Thymus (tissue), 11 donors: ENCODE measurements around the gene TOP2A. TPM values are rescaled to one million over a fixed set of nuclear protein-coding genes. Genes with fewer than 3 reads are reported as not detected.
A peak's percentile ranks its signal among the peaks of the same experiment; 100 is the strongest.

ENCODE experiments used
- DNase-seq, 9 donors: peaks; one replicate each; pipeline ENCODE4 v3.0.0-alpha.2; 2013; ENCODE audit warnings: low spot score in 9 of 9, low read depth in 6 of 9, missing footprints in 1 of 9
- H3K27ac ChIP-seq, 2 donors: one replicate each; pipeline ENCODE4 v1.5.1; 2013; ENCODE audit warnings: control low read depth in 1 of 2, low read depth in 1 of 2, low read length in 1 of 2, mild to moderate bottlenecking in 1 of 2, moderate library complexity in 1 of 2
- H3K27me3 ChIP-seq, 2 donors: one replicate each; pipeline ENCODE4 v1.5.1; 2013; ENCODE audit warnings: low read length in 1 of 2; ENCODE audit not compliant: control insufficient read depth in 2 of 2, insufficient read depth in 1 of 2
- H3K36me3 ChIP-seq, 2 donors: one replicate each; pipeline ENCODE4 v1.5.1; 2013; ENCODE audit warnings: low read length in 1 of 2, mild to moderate bottlenecking in 1 of 2, moderate library complexity in 1 of 2; ENCODE audit not compliant: control insufficient read depth in 2 of 2, insufficient read depth in 2 of 2
- H3K4me1 ChIP-seq, 2 donors: one replicate each; pipeline ENCODE4 v1.5.1; 2013; ENCODE audit warnings: low read length in 2 of 2; ENCODE audit not compliant: control insufficient read depth in 2 of 2, insufficient read depth in 2 of 2
- H3K4me3 ChIP-seq, 2 donors: one replicate each; pipeline ENCODE4 v1.5.1; 2013; ENCODE audit warnings: low read length in 2 of 2, control low read depth in 1 of 2, mild to moderate bottlenecking in 1 of 2
- H3K9me3 ChIP-seq, 2 donors: one replicate each; pipeline ENCODE4 v1.5.1; 2013; ENCODE audit warnings: low read length in 1 of 2, mild to moderate bottlenecking in 1 of 2; ENCODE audit not compliant: control insufficient read depth in 2 of 2, insufficient read depth in 1 of 2
- WGBS: extraction: QIAGEN DNeasy Blood & Tissue Kit; methylation state at CpG from one replicate; pipeline ENCODE4 v1.1.7; 2013; 5-methylcytosine and 5-hydroxymethylcytosine counted together
- polyA plus RNA-seq: library from polyadenylated mRNA; stranded (reverse); fragments of 200-250 nt; gene quantifications from one replicate; pipeline ENCODE4 v1.2.3, GENCODE V29; 2013
- total RNA-seq: library from RNA; stranded (reverse); fragments of 120-200 nt; gene quantifications from one replicate; pipeline ENCODE4 v1.2.4, GENCODE V29; 2013
- donor health status: healthy.

The TOP2A gene
- total and polyA plus RNA-seq, 2 donors, result 21.6 to 187 TPM

DNA sequence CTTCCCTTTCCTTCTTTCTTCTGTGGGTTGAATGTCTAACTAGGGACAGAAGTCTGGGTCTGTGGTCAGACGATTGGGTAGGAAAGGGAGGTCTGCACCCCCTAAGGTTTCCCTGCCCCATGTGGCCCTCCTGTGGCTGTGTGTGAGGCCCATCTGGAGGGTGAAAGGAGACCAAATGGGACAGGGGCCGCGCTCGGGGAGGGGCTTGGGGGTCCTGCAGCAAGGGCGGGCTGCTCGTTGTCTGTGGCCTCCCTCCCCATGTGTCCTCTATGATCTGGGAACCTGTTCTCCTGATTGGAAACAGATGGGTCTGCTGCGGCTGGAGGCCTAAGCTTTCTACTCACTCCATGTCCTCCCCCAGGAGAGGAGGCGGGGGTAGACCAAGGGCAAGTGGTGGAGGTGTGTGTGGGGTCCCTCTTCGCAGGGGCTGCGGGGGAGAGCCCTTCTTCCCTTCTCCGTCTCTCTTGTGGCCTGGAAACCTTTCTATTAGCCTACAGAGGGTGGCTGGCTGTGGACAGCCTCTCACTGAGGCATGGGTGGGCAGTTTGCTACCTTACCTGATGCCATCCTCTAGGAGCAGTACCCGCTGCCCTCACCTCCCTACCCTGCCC lies 44.1 kb upstream of the TOP2A start:
- no peaks in the 10 kb centered on the region for H3K36me3 ChIP-seq
- no peak for DNase-seq
- H3K27me3 ChIP-seq, result peaks cover 0 to 7% of the 10 kb centered on the region in 2 donors
- H3K27ac ChIP-seq, result no peak overlapping the region
- no peaks in the 10 kb centered on the region for H3K9me3 ChIP-seq
- no peak overlapping the region for H3K4me3 ChIP-seq
- 94% methylated on average over 12 of the region's 12 CpGs for WGBS
- H3K4me1 ChIP-seq, result peaks cover 0 to 19% of the 10 kb centered on the region in 2 donors

- no peak for DNase-seq
- Histone ChIP-seq H3K27ac (no peak overlapping the region), H3K4me3 (no peak overlapping the region), H3K27me3 (peaks cover 0 to 4% of the 10 kb centered on the region in 2 donors), H3K36me3 (no peaks in the 10 kb centered on the region), H3K9me3 (no peaks in the 10 kb centered on the region), H3K4me1 (peaks cover 0 to 19% of the 10 kb centered on the region in 2 donors)
- 94% methylated on average over 9 of the region's 9 CpGs for WGBS
Observed at GRCh38 chr17:40460968-40461731, 43.5 kb upstream of the TOP2A start.

GRCh38 chr17:40460604-40460967 lies 42.9 kb upstream of the TOP2A start:
- WGBS, result 91% methylated on average over 3 of the region's 3 CpGs
- H3K27ac ChIP-seq, result no peak overlapping the region
- H3K4me1 ChIP-seq, result peaks cover 0 to 19% of the 10 kb centered on the region in 2 donors
- H3K9me3 ChIP-seq, result no peaks in the 10 kb centered on the region
- H3K27me3 ChIP-seq, result peaks cover 0 to 3% of the 10 kb centered on the region in 2 donors
- no peak overlapping the region for H3K4me3 ChIP-seq
- DNase-seq, result no peak
- H3K36me3 ChIP-seq, result no peaks in the 10 kb centered on the region

- WGBS, result 93% methylated on average over 8 of the region's 8 CpGs
- no peak for DNase-seq
- Histone ChIP-seq H3K4me1 (peaks cover 0 to 19% of the 10 kb centered on the region in 2 donors), H3K27me3 (peaks cover 0 to 3% of the 10 kb centered on the region in 2 donors), H3K36me3 (no peaks in the 10 kb centered on the region), H3K27ac (peak overlapping the region in 1 of 2 donors; percentile 17), H3K9me3 (no peaks in the 10 kb centered on the region), H3K4me3 (no peak overlapping the region)
Observed at GRCh38 chr17:40459636-40460603, 42.2 kb upstream of the TOP2A start.

- no peaks in the 10 kb centered on the region for H3K9me3 ChIP-seq
- no peak overlapping the region for H3K4me3 ChIP-seq
- 95% methylated on average over 12 of the region's 12 CpGs for WGBS
- H3K27me3 ChIP-seq, result peaks cover 0 to 3% of the 10 kb centered on the region in 2 donors
- no peak for DNase-seq
- H3K36me3 ChIP-seq, result no peaks in the 10 kb centered on the region
- peaks cover 0 to 19% of the 10 kb centered on the region in 2 donors for H3K4me1 ChIP-seq
- H3K27ac ChIP-seq, result peak overlapping the region in 1 of 2 donors; percentile 17
Observed at GRCh38 chr17:40458851-40459482, 41.3 kb upstream of the TOP2A start.

DNA sequence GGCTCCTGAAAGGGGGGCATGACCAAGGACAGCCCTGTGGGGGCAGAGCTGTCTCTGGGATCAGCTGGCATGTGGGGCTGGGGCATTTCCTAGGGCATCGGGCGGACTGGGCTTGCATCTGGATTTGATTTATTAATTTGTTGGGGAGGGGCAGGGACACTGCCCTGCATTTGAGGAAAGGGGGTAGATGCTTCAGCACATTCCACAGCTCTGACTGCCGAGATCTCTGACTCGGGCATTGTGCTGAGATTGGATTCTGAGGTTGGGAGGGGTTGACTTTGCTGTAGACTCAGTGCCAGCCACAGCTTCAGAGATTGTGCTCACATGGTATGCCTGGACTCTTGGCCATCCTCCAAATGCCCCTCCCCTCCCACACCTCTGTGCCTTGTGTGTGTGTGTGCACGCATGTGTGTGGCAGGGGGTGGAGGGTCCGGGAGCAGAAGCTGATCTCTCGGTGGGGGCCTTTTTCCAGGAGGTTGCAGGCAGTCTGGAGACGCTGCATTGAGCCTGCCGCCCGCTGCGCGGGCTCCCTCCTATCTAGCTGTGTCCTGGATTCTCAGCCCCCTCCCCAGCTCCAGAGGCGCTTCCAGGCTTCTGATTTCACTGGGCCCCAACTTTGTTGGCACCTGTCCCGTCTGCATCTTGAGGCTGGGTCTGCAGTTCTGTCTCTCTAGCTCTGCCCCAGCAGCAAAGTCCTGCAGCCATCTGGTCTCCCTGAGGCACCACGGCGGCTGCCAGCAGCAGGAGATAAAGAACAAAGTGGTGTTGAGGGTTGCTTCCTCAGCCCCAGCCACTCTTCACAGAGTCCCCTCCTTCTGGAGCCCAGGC lies 40.5 kb upstream of the TOP2A start:
- WGBS, result 88% methylated on average over 16 of the region's 16 CpGs
- Histone ChIP-seq H3K36me3 (no peaks in the 10 kb centered on the region), H3K9me3 (no peaks in the 10 kb centered on the region), H3K4me3 (no peak overlapping the region), H3K4me1 (peaks cover 0 to 19% of the 10 kb centered on the region in 2 donors), H3K27ac (no peak overlapping the region), H3K27me3 (peaks cover 0 to 3% of the 10 kb centered on the region in 2 donors)
- no peak for DNase-seq

DNA sequence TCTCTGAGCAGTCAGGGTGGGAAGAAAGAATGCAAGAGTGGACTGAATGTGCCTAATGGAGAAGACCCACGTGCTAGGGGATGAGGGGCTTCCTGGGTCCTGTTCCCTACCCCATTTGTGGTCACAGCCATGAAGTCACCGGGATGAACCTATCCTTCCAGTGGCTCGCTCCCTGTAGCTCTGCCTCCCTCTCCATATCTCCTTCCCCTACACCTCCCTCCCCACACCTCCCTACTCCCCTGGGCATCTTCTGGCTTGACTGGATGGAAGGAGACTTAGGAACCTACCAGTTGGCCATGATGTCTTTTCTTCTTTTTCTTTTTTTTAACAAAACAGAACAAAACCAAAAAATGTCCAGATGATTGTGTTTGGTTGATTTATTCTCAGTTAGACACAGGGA lies 39.7 kb upstream of the TOP2A start:
- Histone ChIP-seq H3K4me1 (peaks cover 0 to 17% of the 10 kb centered on the region in 2 donors), H3K27ac (no peak overlapping the region), H3K4me3 (no peak overlapping the region), H3K36me3 (no peaks in the 10 kb centered on the region), H3K27me3 (peaks cover 0 to 3% of the 10 kb centered on the region in 2 donors), H3K9me3 (no peaks in the 10 kb centered on the region)
- DNase-seq, result no peak
- 91% methylated on average over 3 of the region's 3 CpGs for WGBS

- Histone ChIP-seq H3K4me1 (peaks cover 0 to 16% of the 10 kb centered on the region in 2 donors), H3K4me3 (no peak overlapping the region)
Observed at GRCh38 chr17:40456396-40456951, 38.8 kb upstream of the TOP2A start.

More at GRCh38 chr17:40456396-40456951, 38.8 kb upstream of the TOP2A start:
- peaks cover 0 to 3% of the 10 kb centered on the region in 2 donors for H3K27me3 ChIP-seq
- no peak overlapping the region for H3K27ac ChIP-seq
- 94% methylated on average over 16 of the region's 16 CpGs for WGBS
- no peaks in the 10 kb centered on the region for H3K36me3 ChIP-seq
- H3K9me3 ChIP-seq, result no peaks in the 10 kb centered on the region
- no peak for DNase-seq
